RKO (cell line): ENCODE data around the gene ZNF787.

ENCODE experiments used
- DNase-seq: peaks from one replicate; pipeline ENCODE4 v3.0.0-alpha.2; 2016; ENCODE audit warnings: low spot score

Gene ZNF787

GRCh38 chr19:56086671-56087430 lies 34.2 kb downstream of the ZNF787 start:
- DNase-seq: no peak

GRCh38 chr19:56085571-56086275 lies 35.4 kb downstream of the ZNF787 start:
- no peak for DNase-seq

- no peak for DNase-seq
Observed at GRCh38 chr19:56084835-56085536, 36.1 kb downstream of the ZNF787 start.

GRCh38 chr19:56083668-56084067 lies 37.4 kb downstream of the ZNF787 start:
- no peak for DNase-seq

GRCh38 chr19:56080669-56081401 lies 40.3 kb downstream of the ZNF787 start:
- no peak for DNase-seq

GRCh38 chr19:56079609-56080008 lies 41.5 kb downstream of the ZNF787 start:
- DNase-seq: no peak

GRCh38 chr19:56076498-56076897 lies 44.6 kb downstream of the ZNF787 start:
- DNase-seq: peak; percentile 56

GRCh38 chr19:56071151-56071550 lies 49.9 kb downstream of the ZNF787 start:
- DNase-seq: peak; percentile 17

GRCh38 chr19:56069642-56070041 lies 51.5 kb downstream of the ZNF787 start:
- no peak for DNase-seq

GRCh38 chr19:56066152-56067023 lies 54.7 kb downstream of the ZNF787 start:
- DNase-seq: peak; percentile 56

- no peak for DNase-seq
Observed at GRCh38 chr19:56053596-56053995, 67.5 kb downstream of the ZNF787 start.
